GM21390 (cell line): Measurements from ENCODE around the gene LSM12.
"Not testable (repeated sequence)": the region's sequence is repeated elsewhere in the genome, so short reads cannot be mapped to it uniquely, and the experiment has no call there.

Source experiments
- ATAC-seq: cut with Tn5 transposase; IDR thresholded peaks from one replicate; pipeline ENCODE4 v1.9.1; 2021; ENCODE audit not compliant: unreplicated experiment

LSM12 gene

DNA sequence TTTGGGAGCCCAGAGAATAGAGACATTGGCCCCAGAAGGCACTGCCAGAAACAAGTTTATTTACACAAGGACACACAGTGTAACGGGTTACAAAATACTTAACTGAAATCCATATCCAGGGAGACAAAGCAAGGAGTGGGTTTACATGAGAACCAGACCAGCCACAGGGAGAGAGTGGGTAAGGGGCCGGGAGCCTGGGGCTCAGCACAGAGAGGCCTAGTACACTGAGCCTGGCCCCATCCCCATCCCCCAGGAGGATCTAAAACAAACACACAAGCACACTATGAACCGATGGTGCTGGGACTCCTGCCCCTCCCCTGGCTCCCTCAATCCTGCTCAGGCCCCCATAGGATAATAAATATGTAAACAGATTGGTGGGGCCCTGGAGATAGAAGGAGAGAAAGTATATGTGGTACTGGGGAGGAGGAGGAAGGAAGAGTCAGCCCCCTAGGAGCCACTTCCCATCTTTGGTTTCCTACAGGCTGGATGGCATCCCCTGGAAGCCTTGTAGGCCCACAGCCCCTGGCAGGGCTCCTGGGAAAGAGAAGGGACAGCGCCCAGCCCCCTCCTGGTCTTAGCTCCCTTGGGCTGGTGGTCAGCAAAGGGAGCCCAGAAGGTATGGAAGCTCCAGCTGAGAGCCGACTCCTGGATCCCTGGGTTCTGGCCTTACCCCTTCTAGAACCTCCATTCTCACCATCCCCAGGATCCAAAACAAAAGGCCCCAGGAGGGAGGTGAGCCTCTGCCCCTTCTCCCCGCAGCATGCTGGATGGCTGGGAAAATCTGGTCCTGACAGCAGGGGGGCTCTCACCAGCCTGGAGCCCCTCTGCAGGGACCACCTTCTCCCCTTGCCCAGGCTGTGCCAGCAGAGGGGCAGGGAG lies 10.5 kb upstream of the LSM12 start:
- ATAC-seq: no peak

DNA sequence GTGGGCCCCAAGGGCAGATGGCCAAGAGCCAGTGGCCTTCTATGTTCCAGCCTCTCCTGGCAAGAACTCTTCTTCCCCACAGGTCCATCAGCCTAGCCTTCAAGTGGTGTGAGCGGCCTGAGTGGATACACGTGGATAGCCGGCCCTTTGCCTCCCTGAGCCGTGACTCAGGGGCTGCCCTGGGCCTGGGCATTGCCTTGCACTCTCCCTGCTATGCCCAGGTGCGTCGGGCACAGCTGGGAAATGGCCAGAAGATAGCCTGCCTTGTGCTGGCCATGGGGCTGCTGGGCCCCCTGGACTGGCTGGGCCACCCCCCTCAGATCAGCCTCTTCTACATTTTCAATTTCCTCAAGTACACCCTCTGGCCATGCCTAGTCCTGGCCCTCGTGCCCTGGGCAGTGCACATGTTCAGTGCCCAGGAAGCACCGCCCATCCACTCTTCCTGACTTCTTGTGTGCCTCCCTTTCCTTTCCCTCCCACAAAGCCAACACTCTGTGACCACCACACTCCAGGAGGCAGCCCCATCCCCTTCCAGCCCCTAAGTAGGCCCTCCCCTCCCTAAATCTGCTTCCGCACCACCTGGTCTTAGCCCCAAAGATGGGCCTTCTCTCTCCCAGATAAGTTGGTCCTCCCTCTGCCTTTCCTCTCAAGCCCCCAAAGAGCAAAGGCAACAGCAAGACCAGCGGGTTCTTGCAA lies 9.3 kb upstream of the LSM12 start:
- ATAC-seq: no peak

DNA sequence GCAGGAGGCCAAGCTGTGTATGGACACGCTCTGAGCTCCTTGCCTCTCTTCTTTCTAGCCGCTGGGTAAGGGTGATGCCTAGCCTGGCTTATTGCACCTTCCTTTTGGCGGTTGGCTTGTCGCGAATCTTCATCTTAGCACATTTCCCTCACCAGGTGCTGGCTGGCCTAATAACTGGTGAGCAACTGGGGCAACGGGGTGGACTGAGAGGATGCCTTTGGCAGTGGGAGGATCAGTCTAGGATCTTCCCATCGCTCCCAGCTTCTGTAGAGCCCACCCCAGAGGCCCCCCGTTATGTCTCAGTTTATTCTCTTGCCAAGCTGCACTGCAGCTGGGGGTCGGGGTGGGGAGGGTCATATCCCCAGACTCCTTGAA lies 8.4 kb upstream of the LSM12 start:
- no peak for ATAC-seq

DNA sequence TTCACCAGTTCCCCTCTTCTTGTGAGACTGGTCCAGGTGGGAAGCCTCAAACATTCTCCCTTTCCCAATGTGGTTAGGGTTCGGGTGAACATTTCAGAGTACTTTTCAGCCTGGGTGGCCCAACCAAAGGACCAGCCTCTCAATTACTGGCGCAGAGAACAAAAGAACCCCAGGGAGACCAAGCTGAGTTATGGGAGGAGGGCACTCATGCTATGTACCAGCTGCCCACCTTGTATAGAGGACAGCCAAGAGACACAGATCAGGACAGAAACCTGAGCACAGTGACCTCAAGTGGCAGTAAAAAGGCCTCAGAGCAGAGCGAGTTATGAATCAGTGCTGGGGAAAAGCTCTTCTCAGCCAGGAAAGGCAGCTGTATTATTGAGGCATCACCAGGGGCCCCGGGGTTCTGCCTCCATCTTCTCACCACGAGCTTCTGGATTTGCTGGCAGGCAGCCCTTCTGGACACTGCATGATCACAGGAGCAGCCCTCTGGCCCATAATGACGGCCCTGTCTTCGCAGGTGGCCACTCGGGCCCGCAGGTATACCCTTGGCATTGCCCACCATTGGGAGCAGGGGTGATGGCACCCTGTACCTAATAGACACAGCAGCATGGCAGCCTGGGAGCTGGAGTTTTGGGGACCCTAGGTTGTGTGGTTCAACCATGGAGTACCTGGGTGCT lies 7.9 kb upstream of the LSM12 start:
- ATAC-seq: no peak

DNA sequence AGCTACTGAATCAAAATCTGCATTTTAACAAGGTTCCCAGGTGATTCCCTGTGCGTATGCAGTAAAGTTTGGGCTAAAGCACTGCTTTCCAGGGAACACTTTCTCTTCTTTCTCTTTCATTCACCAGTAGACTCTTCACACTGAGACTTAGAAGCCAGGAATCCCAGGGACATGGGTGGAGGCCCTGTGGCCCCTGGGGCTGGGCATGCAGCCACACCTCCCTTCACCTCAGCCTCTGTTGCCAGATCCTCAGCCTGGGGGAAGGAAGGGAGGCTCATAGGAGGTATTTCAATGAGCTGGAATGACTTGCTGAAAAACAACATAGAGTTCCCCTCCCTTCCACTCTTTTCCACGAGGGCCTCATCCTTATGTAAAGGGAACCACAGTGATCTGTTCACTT lies 5.3 kb upstream of the LSM12 start:
- no peak for ATAC-seq

DNA sequence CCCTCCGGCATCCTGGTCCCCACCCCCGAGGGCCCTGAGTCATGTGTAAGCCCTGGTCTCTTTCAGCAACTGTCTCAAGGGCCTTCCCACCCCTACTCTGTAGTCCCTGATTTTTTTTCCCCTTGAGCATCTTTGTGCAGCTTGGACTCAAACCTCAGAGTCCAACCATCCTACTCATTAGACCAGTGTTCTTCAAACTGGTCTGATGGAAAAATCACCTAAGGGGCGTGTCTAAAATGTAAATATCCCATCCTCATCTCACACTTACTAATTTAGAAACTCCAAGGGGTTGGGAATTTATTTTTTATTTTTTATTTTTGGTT lies 4.7 kb upstream of the LSM12 start:
- no peak for ATAC-seq

DNA sequence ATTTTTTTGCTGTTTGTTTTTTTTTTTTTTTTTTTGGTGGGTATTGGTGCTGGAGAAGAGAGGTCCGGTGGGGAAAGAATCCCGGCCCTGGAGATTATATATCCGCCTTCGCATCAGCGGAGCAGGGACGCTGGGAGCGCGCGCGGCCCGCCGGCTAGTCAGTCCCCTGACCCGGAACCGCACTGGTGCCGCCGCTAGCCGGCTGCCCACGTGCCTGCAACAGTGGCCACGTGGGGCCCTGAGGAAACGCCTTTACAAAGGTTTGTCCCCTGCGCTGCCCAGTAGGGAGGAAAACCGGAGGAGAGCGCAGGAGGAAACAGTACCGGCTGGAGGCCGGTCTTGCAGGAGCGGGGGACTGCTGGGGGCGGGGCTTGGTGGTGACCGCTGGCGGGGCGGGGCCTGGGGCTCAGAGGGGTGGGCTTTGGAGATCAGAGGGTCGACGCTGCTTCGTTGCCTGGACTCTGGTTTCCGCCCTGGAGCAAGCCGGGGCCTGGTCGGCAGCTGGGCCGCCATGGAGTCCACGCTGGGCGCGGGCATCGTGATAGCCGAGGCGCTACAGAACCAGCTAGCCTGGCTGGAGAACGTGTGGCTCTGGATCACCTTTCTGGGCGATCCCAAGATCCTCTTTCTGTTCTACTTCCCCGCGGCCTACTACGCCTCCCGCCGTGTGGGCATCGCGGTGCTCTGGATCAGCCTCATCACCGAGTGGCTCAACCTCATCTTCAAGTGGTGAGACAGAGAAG lies 4.2 kb upstream of the LSM12 start, which contains the start of gene G6PC3:
Gene G6PC3 (plus strand): TSS at position 281 of the 743 bp plus-strand sequence. CDS start 231 bp downstream, at position 512.
- peak; percentile 64 for ATAC-seq

DNA sequence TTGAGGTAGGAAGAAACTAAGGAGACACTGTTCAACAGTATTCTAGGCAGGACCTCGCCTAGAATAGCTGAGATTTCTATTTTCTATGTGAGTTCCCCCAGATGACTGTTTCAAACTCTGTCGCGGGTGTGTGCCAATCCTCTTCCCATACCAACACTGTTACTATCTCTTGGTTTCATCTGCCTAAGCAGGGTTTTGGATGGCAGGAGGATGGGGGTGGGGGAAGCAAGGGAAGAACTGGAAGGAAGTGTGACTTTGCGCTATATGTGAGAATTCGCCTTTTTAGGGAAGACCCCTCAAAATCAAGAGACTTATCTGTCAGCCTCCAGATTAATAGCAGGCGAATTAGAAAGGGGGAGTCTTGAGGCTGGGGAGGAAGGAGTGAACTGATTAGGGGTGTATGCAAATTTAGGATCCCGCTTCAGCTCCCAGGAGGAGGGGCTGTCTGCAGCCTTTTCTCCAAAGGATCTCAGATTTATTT lies 3.5 kb upstream of the LSM12 start:
- peak; percentile 1 for ATAC-seq

DNA sequence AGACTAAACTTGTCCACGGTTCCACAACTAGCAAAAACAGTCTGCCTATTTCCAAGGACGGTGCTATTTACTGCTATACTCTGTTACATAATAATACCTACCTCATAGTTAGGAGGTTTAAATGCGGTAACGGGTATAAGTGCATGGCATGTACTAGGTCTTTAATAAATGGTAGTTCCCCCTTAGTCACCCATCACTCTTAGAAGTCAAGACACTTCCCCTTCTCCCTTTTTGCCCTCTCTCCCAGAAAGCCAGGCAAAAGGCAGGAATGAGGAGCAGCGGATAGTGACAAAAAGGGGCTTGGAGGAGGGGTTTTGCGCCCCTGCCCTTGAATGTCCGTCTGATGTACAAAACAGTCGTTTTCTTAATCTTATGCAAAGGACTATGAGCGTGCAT lies 1.1 kb upstream of the LSM12 start:
- ATAC-seq: no peak

DNA sequence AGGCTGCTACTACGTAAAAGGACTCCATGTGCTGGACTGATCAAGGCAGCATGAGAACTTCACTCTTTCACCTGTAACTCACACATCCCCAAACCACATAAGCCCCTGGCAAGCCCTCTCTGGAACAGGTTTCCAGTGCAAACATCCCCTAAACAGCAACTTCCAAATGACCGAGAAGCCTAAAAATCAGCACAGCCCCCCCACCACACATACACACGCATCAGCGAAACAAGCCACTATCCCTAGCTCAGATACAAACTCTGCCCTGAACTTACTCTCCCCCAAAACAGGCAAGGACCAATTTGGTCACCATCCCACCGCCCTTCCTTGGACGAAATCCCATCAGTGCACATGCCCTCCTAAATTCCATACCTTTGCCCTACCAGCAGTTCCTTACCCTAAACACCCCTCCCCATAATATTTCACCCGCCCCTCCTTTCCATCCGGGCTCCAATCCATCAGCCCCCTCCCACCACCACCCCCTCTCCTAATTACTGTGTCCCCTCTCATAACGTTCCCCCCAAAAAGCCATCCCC lies 735 bp downstream of the LSM12 start:
- ATAC-seq: no peak

DNA sequence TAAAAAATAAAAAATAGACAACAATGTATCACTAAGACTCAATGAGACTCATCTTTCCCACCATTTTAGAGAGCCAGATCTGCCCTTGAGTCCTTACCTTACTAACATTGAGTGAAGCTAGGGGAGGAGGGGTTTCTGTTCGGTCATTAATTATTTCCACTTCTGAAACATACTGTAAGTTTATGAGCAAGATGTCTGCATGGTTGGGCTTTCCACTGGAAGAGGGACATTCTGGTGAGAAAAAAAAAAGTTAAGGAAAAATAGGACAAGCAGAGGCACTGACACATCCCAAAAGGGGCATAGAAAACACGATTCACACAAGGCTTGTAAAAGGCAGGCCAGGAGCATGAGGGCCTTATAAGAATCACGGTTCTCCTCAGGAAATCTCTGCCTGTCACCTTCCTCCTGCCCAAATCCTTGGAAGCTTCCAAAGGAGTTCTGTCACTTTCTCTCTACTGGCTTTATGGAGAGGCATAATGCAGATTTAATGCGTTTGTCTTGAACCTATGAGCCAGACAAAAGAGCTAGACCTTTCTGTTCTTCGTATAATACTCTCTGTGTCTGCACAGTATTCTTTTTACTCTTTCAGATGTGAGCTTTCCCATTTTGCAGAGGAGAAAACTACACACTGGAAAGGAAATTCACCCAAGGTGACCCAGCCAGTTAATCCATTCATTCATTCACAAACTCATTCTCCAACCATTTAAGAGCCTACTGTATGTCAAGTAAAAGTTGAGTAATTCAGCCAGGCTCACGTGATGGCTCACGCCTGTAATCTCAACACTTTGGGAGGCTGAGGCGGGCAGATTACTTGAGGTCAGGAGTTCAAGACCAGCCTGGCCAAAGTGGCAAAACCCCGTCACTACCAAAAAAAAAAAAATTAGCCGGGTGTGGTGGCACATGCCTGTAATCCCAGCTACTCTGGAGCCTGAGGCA lies 2.5 kb downstream of the LSM12 start:
- no peak for ATAC-seq

DNA sequence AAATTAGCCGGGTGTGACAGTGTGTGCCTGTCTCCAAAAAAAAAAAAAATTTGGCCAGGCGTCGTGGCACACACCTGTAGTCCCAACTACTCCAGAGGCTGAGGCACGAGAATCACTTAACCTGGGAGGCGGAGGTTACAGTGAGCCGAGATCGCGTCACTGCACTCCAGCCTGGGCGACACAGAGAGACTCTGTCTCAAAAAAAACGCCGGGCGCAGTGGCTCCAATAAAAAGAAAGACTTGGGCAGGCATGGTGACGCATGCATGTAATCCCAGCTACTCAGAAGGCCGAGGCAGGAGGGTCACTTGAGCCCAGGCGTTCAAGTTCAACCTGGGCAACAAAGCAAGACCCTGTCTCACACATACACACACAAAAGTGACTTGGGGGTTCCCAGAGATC lies 3.6 kb downstream of the LSM12 start:
- no peak for ATAC-seq

DNA sequence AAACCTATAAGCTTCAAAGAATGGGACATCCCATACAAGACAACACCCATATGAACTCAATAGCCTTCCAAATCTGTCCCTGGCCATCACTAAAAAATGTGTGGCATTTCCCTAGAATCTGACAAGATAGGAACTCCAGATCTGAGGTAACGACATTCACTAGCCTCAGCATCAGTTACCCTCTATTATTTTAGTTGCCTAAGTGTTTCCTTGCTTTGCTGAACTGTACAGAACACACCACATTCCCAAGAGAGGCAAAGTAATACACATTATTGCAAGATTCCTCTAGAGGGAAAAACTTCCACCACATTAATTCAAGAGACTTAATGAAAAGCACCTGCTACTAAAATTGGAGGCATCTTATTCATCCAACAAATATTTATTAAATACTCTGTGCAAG lies 5.0 kb downstream of the LSM12 start:
- ATAC-seq: no peak

DNA sequence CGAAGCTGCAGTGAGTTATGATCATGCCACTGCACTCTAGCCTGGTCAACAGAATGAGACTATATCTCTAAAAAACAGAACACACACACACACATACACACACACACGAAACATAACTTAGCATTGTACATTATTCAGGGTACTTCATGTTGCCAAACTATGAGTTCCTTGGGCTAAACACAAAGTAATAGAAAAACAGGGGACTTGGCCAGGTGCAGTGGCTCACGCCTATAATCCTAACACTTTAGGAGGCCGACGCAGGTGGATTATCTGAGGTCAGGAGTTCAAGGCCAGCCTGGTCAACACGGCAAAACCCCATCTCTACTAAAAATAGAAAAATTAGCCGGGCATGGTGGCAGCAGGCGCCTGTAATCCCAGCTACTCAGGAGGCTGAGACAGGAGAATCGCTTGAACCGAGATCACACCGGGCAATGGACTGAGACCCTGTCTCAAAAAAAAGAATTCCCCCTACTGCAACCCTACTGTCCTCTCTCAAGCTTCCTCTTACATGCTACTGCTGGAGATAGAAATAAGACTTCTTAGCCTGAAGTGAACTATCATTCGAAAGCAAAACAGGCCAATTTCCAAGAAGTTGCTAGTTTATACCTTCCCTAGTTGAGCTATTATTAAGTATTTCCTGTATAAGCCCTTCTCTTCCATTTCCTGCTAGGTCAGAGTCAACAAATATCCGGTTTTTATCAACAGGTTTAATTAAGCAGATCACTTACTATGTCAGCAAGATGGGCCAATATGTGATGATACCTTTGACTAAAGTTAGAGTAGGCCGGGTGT lies 7.2 kb downstream of the LSM12 start:
- ATAC-seq: no peak

DNA sequence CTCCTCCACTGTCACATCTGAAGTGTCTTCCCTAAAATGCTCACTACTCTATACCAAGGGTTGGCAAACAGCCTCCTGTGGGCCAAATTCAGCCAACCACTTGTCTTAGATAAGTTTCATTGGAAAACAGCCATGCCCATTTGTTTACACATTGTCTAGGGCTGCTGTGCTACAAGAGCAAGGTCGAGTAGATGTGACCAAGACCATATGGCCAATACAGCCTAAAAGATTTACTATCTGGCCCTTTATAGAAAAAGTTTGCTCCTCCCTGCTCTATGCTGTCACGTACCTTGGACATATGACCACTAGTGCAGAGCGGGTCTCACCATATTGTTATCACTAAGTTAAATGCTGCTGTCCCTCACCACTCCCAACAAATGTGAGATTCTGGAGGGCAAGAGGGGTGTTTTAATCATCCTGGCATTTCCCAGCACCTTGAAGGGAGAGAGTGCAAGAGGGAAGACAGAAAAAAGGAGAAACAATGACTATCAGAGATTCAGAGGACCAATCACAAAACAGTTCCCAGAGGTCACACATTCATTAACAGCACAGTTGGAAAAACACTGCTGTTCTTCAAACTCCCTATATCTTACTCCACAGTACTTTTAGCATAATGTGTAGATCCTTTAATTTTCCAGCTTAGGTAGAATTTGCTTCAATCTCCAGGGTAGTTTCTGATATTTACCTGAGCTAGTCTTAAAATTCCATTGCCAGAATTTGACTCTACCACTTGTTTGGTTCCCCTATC lies 13.2 kb downstream of the LSM12 start:
- no peak for ATAC-seq

DNA sequence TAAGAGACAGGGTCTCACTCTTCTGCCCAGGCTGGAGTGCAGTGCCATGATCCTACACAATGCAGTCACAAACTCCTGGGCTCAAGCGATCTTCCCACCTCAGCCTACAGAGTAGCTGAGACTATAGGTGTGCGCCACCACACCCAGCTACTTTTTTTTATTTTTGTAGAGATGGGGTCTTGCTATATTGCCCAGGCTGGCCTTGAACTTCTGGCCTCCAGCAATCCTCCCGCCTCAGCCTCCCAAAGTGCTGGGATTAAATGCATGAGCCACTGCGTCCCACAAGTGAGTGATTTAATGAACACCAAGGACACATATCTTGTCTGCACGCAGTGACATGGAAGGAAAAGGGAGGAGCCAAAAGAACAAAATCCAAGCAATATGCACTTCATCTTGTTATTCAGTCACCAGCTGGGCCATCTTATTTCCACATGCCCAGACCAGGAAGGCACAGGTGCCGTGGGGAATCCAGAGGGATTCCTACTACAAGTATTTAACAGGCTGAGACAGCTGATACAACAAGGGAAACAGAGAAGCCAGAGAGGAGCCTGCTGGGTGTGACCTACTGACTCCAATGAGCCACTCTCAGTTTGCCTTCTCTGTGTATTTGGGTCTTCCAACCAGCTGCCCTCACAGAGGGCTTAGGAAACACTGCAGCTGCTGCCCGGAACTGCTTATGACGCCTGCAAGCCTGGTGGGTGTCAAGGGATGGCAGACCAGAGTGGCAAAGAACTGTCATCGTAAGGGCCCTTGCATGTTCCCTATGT lies 17.0 kb downstream of the LSM12 start:
- no peak for ATAC-seq

DNA sequence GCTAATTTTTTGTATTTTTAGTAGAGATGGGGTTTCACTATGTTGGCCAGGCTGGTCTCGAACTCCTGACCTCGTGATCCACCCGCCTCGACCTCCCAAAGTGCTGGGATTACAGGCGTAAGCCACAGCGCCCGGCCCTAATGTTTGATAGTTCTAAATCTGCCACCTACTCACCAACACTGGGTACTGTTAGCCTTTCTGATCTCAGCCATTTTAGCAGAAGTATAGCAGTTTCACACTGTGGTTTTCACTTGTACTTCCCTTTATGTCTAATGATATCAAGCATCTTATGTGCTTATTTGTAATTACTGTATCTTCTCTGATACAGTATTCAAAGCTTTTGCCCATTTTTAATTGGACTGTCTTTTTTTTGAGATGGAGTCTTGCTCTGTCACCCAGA lies 19.6 kb downstream of the LSM12 start:
- not testable (repeated sequence) for ATAC-seq

DNA sequence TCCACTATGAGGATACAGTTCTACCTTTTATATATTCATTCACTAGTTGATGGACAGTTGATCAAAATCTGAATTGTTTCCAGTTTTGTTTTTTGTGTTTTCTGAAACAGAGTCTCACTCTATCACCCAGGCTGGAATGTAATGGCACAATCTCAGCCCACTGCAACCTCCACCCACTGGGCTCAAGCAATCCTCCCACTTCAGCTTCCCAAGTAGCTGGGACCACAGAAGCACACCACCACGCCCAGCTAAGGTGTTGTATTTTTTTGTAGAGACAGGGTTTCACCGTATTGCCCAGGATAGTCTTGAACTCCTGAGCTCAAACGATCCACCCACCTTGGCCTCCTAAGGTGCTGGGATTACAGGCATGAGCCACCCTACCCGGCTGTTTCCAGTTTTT lies 21.0 kb downstream of the LSM12 start:
- no peak for ATAC-seq
